Stimulated activated CD8-positive, alpha-beta memory T cell treated with anti-CD3 and anti-CD28 coated beads, Interleukin-7, amount 100 ng/mL, for 1 hour (primary cell): Measurements from ENCODE around the gene TRERF1.

Source experiments
- DNase-seq, 2 donors: peaks; one replicate each; pipeline ENCODE4 v3.0.0-alpha.2; 2020; ENCODE audit warnings: low read depth in 2 of 2

TRERF1 gene

DNA sequence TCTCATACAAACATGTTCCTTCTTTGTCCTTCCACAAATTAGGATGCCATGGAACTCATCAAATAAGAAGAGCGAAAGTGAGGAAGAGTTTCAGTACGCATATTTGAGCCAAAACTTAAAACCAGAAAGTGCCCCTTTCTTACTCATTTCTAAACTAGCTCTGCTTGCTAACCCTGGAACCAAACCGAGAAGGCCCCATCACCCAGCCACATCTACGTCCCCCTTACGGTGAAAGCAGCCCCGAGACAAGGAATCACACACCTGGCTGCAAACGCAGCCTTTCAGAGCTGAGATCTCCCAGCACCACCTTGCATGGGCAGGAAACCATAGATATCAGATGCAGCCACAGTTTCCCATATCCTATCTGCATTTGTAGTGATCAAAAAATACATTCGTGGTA is 28.5 kb downstream of the TRERF1 start:
- DNase-seq = no peak

DNA sequence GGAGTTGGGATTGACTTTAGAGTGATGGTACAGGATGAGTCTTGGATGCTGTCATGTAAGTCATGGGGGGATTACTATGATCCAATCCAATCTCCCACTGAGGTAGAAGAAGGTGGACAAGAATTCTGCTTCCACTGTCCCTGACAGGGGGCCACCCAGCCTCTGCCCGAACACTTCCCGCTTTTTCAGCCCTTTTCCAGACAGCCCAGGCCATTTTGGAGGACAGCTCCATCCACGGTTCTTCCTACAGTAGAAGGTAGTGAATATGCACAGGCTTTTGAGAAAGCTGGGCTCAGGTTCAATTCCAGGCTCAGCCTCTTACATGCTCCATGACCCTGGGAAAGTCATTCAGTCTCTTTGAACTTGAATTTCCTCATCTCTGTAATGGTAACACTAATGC is 31.0 kb downstream of the TRERF1 start:
- no peak for DNase-seq

DNA sequence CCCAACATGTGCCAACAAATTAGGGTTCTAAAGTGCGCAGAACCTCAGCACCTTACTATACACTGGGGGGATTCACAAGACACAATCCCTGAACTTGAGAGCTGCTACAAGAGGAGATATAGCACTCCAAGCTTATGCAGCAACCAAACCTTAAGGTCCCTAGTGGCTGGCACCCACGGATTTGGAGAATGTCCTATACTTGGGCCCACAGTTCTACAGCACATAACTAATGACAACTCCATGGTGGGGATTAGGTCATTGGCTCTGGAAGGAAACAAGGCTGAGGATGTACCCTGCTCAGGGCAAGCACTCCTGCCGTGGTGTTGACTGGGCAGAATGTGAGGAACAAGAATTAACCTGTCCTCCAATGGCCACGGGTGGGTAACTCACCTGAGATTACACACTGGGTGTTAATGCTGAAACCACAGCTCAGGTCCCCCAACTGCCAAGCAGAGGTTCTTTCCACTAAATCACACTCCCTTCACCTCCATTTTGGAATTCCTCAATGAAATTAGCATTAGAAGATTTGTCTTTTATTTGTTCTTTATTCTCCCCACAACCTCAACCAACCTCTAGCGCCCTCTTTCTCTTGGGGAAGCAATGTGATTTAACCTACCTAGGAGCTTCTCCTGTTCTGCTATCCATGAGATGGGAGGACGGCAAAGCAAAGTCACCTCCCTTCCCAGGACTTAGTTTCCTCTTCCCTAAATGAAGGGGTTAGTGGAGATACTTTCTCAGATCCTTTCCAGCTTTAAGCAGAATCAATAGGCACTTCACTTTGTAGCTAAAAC is 32.0 kb downstream of the TRERF1 start:
- DNase-seq = no peak

DNA sequence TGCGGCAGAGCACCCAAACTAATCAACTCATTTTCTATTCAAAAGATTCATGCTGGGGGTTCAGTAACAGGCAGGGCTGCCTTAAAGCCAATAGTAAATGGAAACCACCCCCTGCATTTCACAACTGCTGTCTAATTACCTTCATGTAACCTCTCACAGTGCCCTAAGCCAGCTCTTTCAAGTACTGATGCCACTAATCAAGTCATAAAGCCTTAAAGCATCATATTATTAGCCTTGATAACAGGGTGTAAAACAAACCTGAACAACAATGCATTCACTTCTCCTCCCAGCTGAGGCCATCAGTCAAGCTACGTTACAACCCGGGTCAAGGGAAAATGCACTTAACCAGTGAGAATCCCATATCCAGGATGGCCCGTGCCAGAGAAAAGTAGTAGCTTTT is 33.0 kb downstream of the TRERF1 start:
- no peak for DNase-seq

DNA sequence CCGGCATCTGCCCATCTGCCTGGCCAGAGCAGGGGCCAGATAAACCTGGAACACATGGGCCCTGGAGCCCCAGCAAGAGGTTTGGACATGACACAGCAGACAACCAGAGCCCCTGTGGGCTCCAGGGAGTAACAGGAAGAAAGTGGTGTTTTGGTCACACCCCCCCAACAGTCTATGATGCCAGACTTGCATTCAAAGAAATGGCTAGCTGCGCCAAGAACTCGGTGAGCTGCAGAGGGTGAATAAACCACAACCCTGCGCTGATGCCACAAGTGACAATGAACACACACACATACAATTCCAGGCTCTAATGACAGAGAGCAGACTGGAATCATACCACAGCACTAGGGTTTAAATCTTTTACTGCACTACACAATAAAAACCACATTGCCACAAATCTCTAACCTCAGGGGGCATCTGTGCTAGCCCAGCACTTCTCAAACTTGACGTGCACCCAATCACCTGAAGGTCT is 34.0 kb downstream of the TRERF1 start:
- peak; percentile 40 for DNase-seq

DNA sequence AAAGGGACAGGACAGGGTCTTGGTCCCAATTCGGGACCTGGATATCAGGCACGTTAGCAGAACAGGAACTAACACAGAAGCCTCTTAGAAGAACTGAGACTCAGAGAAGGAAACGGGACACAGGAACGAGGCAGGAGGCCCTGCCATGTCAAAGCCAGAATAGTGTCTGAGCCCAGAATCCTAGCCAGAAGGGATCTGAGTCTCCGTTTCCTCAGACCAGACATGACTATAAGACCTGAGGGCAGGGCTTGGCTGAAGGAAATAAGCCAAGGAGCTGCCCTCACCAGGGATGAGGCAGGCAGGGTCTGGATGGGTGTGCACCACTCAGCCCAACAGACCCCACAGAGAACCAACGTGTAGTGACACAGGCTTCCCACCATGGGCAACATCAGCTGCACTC is 40.3 kb downstream of the TRERF1 start:
- no peak for DNase-seq

DNA sequence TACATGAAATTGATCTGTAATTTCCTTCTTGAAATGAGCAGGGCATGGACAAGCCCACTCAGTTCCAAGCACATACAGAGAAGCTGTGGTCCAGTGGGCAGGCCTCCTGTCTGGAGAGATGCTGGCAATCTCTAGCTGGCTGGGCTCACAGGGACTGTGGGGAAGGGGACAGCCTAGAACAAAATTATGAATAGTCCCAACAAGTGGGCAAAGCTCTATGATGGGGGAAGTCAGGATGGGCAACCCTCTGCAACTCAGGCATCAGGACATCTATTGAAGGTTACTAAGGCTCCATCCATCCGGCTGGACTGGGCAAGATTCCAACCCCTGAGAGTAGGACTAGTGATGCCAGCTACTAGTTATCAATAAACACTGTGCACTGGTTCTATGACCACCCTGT is 40.9 kb downstream of the TRERF1 start:
- no peak for DNase-seq

DNA sequence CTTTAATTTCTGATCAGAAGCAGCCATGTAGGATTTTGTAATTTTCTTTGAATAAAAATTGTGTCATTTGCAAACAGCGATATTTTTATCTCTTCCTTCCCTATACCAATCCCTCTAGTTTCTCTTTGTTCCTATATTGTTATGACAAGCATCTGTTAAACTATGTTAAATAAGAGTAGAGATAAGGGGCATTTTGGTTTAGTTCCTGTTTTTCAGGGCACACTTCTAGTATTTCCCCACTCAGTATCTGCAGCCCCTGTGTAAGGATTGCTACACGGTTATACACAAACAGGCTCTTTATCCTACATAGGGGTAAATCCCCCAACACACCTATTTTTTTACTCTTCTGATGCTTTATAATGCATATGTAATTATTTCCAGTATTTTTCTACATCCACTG is 42.1 kb downstream of the TRERF1 start:
- no peak for DNase-seq

DNA sequence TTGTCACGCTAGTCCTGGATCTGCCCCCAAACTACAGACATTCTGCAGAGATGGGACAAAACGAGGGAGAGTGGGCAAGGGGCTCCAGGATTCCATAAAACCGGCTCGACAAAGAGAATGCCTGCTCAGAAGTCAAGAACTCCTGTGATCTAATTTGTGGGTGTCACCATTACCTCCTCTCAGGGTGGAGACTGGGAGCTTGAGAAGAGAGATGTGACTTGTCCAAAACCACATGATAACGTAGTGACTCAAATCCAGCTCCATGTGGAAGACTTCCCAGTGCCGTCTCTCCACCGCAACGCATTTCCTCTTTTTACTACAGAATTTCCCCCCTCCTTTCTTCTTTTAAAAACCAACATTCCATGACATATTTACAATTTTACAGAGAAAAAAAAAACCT is 44.3 kb downstream of the TRERF1 start:
- DNase-seq = no peak

DNA sequence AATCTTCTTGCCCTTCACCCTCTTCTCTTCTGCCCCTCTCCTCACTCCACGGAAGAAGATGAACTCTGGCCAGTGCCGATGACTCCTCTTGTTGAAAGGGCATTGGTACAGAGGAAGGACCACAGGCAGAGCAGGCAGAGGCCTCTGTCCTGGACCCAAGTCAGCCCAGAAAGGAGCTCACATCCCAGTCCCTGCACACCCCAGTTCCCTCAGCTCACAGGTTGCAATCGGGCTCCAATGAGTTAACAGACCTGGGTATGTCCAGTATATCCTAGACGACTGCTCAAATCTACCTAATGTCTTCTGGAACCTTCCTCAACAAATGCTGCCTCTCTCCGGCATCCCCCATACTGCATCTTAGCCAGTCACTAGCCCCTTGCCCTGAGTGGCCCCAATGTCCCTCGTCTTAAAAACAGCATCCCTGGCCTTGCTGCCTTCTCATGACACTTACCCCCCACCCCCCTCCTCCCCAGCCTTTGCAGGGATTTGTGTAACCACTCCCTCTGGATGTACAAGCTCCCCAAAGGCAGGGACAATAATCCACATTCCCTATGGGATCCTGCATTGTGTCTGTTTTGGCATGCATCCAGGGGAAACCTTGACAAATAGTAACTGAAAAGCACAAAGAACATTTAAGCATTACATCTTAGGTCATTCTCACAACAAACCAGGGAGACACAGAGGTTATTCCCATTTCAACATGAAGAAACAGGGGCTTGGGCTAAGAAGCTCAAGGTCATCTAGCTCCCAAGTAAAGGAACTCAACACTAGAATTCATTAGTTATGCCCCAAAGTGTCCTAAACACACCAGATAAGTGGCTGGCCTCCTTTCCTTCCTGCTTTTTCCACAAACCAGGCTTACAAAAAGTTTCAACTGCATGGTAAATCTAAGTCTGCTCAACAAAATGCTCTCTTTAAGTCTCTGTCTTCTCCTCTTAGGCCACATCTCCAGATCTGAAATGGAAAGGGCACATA is 45.1 kb downstream of the TRERF1 start:
- DNase-seq = no peak

DNA sequence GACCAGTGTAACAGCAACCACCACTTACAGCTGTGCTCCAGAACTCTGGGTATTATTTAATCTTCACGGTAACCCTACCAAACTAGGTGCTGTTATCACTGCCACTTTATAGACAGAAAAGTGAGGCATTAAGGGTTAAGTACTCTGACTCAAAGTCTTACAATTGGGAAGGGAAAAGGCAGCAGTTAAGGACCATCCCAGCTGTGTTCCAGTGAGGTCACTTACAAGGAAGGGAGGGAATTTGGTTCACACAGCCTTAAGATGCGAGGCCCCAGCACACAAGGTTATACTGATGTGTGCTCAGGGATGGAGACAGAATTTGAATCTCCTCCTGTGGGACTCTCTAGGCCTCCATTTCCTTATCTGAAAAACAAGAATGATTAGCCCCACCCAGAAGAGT is 46.7 kb downstream of the TRERF1 start:
- DNase-seq = no peak

DNA sequence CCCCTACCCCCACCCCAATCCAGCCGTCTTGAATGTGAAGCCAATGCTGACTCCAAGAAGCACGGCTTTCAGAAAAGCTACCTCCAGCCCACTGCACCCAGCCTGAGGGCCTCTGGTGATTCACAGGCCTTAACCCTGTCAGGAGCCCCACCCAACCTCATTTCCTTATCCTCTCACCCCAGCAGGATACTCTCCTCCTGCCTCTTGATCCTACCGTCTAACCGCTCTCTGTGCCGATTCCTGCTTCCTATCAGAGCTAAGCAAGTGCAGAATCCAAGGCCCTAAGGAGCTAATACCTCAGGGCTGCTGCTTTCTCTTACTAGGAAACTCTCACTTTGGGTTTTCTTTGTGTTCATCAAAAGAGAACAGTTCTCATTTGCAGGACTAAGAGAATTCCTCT is 47.2 kb downstream of the TRERF1 start:
- DNase-seq = no peak

DNA sequence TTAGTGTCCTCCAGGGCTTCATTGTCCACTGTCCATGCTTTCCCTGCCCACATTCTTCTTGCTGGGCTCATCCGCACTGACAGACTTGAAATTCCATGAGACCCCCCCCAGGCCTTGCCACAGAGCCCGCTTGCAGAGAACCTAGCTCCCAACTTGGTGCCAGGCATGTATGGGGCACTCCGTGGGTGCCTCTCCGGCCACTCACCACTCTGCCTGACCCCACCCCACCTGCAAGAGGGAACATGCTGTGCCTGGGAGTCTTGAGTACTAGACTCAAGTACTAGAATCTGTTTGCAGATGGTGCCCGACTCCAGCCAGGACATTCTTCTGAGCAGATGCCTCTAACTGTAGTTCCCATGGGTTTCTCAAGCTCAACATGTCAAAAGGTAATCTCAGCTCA is 47.9 kb downstream of the TRERF1 start:
- no peak for DNase-seq

DNA sequence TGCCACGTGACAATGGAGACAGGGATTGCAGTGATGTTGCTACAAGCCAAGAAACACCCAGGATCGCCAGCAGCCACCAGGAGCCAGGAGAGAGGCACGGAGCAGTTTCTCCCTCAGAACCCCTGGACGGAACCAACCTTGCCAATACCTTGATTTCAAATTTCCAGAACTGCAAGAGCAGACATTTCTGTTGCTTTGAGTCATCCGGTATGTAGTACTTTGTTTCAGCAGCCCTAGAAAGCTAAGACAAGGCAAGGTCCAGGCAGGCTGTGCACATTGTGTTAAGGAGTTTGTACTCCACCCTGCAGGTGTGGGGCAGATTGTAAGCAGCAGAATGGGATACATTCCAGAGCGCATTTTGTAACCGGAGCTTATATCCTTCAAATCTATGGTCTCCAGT is 48.3 kb downstream of the TRERF1 start:
- DNase-seq = no peak

DNA sequence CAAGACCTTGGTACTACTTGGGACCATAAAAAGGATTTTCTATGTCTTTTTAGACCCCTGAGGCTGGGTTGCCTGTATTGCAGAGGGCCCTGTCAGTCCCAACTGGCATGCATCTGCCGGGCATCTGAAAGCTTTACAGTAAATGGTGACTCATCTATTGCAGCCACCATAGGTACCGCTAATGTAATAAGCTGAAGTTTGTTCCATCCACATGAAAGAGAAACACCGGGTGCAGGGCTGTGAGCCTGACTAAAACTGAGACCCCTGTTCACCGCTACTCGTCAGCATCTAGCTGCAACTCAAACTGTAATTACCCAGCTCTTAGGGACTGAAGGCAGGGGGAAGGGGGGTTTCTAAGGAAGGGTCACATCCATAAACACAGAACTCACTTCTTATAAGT is 49.5 kb downstream of the TRERF1 start:
- no peak for DNase-seq

DNA sequence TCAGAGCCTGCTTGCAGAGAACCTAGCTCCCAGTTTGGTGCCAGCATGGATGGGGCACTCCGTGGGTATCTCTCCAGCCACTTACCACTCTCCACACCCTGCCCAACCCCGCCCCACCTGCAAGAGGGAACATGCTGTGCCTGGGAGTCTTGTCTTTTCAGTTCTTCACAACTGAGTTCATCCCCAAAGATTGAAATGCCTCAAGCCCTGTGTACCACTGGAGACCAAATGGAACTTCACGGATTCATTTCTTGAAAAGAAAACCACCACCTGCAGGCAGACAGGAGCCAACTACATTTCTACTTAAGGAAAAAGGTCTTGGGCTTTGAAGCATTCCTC is 50.1 kb downstream of the TRERF1 start:
- DNase-seq = no peak

DNA sequence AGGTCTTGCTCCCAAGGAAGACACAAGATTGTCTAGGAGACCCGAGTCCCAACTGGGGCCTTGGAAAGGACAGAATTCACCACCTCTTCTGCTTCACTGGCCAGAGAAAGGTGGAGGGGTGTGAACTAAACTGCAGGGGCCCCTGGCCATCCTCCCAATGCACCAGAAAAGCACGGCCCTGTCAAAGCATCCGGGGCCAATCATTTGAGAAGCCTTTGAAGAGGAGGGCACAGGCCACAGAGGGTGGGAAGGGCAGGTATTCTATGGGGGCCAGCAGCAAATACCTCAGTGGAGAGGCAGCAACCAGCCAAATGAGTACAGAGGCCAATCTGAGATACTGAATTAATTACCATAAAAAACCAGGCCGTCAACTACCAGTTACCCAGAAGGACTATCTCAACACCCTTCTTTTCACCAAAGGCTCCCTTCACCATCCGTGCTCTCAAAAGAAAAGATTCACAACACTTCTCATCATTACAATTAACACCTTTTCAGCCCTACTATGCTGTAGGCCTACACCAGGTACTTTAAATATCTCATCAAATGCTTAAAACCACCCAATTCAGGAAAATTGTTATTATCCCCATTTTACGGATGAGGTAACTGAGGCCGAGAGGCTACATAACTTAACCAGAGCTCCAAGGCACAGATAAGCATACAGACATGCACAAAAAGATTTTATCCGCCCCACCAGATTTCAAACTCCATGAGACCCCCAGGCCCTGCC is 50.7 kb downstream of the TRERF1 start:
- no peak for DNase-seq

DNA sequence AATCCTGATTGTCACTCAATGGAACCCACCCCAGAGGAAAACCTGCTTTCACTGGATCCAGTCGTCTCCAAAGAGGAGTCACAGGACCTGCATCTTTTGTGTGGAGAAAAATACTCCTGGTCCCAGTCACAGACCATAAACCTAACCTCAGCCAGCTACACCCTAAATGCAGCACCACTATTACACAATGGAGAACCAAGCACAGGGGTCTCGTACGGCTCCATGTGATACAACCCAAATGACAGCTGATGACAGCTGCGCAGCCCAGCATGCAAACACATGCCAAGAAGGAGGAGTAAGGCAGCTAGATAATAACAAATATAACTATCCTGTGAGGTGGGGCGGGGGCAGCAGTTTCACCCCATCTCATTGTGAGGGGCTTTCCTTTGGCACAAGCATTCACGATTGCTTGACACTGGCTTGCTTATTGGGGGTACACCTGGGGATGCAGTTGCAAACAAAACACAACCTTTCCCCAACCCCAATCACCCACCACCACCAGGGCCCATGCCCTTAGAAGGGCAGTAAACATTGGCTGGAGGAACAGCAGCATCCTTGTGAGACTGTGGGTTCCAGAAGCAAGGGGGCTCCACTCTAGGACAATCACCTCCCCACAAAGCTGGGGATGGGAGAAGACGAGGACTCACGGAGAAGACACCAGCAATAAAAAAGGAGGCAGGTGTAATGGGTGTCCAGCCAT is 51.5 kb downstream of the TRERF1 start:
- DNase-seq = no peak

DNA sequence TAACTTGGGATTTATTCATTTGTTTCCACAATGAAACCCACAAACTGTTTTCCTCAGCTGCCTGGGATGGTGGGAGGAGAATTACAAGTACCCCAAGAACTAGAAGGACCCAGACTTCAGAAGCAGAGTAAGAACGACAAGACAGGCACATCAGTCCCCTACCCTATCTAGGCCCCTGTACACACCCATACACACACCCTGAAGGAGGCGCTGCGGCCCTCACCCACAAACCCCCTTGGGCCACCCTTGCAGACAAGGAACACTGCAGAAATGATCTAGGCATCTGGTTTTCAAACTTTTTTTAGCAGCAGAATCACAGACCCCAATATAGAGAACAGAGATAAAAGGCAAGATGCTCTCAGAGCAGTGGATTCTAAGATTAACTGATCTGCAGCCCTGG is 55.0 kb downstream of the TRERF1 start:
- no peak for DNase-seq

DNA sequence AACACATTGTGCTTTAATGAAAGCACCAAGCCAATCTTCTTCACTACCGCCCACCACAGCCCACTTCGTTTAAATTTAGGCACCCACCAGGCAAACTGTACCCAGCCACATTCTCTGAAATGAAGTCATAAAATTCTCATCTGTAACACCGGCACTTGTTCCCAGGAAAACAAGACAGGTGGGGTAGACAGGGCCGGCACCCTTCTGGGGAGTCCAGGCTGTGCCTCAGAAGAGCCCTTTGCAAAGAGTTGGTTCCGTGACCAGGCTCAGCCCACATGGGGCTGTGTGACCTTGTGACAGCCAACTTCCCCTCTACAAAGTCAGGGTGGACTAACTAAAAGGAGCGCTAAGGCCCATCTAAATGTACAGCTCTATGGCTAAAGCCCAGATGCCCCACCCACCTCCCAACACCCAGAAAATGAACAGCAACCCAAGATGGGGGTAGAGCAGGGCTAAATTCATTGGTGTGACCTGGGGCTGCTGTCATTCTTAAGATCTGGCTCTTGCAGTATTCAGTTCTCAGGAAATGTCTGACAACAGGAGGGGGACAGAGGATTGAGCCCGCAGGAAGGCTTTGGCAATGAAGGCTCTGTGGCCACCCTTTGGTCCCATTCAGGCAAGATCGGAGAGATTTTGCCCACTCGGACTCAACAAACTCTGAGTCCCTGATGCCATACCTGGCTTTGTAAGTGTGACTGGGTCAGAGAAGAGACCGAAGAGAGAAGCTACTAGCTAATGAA is 56.7 kb downstream of the TRERF1 start:
- DNase-seq = no peak

DNA sequence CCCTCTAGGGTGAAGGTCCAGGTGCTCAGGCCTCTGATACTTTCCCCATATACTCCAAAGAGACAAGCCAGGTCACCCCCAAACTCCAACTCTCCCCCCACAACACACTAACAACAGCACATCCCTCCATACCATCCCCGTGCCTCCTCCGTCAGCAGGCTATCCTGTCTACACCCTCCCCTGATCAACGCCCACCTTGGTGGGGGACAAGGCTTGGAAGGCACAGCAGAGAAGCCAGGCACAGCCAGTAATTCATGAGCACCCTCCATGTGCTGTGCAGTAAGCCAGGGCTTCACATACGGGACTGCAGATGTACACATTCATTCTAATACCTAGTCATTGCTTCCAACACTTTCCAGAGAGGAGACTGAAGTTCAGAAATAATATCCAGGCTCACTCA is 57.6 kb downstream of the TRERF1 start:
- DNase-seq = no peak
